CD4-positive, alpha-beta T cell treated with Interleukin-17A for 4 hours (primary cell): ENCODE data around the gene HSD3B1.
"Not testable (repeated sequence)": the region's sequence is repeated elsewhere in the genome, so short reads cannot be mapped to it uniquely, and the experiment has no call there.

ENCODE experiments used
- DNase-seq: peaks from one replicate; pipeline ENCODE4 v3.0.0-alpha.2; 2020; ENCODE audit warnings: mixed read lengths

HSD3B1 gene

DNA sequence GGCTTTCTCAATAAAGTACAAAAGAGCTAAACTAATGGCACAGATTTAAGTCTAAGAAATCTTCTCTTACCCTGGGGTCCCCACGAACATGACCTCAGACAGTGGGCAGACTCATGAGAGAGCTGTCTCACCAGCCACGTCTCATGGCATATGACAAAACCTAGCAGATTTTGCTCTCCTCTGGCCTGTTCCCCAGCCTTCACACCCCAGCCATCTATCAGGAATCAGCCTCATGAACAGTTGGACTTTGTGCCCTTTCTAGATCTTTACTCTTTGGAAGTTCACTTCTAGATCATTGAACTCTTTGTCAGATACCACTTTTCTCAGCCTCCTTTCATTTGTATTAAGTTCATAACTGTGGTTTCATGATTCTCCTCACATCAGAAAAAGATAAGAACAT, 14.2 kb upstream of the HSD3B1 start:
- DNase-seq: no peak

DNA sequence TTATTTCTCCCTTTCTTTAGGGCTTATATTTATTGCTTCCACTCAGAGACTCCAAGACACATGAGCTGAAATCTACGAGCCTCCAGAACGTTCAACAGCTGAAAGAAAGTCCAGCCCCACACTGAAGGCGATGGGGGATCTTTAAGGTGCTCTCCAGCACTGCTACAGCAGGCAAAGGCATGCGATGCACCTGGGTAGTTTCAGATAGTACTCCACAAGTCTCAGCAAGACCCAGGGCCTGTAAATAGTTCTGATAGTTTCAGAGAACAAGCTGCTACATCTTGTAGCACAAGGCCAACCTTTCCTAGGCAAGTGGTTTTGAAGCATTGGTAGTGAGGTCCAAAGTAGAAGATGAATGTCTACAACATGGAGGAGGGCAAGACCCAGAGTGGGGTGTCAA, 2.2 kb upstream of the HSD3B1 start:
- DNase-seq: no peak

DNA sequence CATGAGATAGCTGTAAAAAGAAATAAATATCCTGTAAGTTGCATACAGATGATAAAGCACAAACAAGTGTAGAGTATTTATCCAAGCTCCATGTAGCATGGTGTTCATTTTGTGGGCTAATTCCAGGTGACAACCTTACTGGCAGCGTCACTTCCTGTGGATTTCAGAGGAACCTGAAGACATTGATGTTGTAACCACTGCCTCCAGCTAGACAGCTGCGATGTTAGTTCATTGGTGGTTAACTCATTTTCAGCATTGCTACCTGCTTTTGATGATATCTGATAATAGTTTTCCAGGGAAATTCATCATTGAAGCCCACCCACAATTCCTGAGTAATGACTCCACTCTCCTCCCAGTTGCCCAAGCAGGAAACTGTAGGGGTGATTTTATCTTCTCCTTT, 3.0 kb downstream of the HSD3B1 start:
- DNase-seq: no peak

DNA sequence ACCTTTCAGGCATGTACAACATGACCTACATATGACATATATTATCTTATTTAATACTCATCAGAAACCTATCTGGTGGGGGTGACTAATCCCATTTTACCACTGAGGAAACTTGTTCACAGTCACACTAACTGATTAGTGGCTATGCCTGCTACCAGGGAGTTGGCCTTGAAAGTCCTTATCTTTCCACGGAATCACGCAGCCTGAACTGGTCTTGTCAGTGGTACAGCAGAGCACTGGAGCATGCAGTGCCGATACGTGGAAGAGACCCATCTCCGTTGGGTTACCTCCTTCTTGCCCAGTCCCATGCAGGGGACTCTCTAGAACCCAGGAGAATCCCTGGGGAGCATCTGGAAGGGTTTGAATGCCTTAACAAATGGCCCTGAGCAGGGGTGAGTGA, 8.2 kb downstream of the HSD3B1 start:
- DNase-seq: no peak

DNA sequence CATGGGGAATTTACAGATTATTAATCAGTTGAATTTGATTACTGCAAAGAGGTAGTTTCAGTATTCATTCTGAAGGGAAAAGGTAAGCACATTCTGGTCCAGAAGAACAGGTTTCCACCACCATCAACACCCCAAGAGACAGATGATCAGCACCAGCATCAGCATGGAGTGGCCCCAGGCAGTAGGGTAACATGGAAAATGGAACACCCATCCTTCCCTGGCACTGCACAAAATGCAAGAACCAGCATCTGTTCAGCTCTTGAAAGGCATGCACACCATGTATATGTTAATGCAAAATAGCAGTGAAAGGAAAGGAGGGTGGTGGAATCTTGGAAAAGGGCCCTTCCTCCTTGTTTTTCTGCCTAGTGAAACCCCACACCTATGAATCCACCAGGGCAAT, 9.2 kb downstream of the HSD3B1 start:
- no peak for DNase-seq

DNA sequence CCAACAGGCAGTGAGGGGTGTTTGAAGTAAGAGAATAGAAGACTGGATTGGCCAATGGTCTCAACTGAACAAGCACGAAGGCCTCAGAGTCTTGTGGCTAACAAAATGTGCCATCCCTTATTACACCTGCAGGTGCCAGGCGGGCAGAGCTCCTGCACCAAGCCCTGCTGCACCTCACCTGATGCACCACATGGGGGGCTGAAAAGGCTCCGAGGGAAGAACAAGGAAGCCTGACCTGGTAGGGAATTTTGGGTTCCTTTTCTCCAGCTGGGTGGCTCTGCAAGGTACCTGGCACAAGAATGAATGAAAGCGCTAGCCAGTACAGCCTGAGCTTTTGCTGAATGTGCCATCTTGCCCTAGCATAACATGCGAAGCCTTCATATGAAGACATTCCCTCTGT, 9.7 kb downstream of the HSD3B1 start:
- DNase-seq: no peak

DNA sequence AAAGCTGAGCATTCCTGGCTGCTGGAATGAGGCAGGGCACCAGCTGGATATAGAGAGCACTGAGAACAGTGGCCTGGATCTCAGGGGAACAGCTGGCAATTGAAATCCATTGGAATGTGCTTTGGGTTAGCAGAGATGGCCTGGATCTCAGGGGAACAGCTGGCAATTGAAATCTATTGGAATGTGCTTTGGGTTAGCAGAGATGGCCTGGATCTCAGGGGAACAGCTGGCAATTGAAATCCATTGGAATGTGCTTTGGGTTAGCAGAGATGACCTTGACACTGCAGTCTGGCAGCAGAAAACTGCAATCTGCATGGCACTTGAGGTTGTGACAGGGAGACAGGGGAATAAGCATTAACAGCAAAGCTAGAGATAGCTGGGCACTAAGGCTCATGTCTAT, 10.7 kb downstream of the HSD3B1 start:
- not testable (repeated sequence) for DNase-seq

DNA sequence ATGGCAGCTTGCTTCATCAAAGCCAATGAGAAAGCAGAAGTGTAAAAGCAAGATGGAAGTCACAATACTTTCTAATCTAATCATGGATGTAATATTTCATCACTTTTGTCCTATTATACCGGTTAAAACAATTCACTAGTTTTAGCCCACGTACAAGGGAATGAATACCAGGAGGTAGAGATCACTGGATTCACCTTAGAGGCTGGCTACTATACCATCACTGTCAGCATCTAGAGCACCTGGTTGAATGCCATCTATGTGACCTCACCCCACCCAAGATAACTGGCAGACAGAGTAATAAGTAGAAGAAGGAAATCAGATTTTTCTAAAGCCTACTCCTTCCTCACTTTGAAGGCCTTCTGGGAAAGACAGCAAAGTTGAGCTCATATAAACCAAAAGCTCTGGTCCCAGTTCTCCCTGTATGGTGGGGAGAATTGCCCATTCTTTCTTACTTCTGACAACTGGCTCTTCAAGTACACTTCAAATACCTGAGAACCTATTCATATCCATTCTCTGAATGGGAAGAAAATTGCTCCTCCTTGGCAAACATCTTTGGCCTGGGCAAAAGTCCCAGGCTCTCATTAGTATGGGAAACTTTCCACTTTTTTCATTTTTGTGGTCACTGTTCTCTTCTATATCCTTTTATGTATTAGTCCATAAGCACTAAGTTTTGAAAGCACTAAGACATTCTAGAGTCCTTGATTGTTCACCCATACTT, 24.8 kb downstream of the HSD3B1 start:
- DNase-seq: no peak

DNA sequence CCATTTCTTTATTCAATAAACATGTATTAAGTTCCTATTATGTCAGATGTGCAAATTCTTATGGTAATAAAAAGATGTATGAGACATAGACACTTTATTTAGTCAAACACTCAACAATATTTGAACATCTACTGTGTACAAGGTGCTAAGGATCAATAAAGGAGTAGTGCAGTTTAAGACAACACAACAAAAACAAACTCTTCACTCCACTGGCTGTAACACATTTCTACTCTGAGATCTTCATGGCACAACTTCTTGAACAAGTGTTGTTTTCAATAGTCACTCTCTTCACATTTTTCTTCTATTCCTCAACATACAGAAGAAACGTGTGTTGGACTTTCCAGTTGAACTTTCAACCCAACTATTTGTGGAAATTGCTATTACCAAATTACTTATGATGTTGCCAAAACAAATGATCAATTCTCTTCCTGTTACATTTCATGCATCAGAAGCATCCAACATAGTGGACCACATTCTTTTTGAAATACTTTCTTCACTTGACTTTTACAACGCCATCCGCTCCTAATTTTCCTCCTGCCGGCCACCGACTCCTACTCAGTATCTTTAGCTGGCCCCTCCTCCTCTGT, 25.4 kb downstream of the HSD3B1 start:
- no peak for DNase-seq

DNA sequence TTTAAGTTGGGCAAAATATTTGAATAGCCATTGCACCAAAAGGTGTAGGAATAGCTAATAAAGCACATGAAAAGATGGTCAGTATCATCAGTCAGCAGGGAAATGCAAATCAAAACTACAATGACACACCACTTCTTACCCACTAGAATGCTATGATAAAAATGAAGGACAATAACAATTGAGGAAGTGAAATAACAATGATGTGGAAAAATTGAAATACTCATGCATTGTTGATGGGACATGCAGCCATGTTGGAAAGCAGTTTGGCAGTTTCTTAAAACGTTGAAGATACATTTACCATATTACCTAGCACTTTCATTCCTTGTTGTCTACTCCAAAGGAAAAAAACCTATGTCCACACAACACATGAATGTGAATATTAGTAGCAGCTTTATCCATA, 28.4 kb downstream of the HSD3B1 start:
- no peak for DNase-seq

DNA sequence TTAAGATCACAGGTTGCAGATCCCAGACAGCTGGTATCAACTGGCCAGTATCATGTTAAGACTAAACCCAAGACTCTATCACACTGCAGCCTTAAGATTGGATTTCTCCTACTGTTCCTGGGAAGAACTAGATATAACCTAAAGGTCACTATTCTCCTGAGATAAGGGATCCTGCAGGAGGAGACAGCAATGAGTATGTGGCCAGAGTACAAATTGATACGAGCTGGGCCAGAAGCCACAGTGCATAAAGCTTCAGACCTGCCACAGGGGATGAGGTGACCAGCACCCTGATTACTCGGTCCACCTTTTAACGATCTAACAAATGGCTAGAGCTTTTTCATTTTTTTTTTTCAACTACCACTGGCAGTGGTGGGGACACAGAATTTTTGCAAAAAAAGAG, 31.0 kb downstream of the HSD3B1 start:
- DNase-seq: no peak

DNA sequence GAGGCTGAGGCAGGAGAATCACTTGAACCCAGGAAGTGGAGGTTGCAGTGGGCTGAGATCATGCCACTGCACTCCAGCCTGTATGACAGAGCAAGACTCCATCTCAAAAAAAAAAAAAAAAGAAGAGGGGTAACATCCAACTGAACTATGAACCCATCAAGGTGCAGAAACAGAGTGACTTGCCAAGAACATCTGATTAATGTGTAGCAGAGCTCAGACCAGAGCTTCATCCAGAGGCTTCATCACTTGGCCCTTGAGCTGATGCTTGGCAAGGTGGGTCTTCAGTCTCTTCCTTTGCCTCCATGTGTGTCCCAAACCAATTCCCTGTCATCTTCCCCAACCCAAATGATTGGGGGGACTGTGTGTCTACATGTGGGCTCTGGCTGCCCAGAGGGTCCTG, 32.6 kb downstream of the HSD3B1 start:
- no peak for DNase-seq

DNA sequence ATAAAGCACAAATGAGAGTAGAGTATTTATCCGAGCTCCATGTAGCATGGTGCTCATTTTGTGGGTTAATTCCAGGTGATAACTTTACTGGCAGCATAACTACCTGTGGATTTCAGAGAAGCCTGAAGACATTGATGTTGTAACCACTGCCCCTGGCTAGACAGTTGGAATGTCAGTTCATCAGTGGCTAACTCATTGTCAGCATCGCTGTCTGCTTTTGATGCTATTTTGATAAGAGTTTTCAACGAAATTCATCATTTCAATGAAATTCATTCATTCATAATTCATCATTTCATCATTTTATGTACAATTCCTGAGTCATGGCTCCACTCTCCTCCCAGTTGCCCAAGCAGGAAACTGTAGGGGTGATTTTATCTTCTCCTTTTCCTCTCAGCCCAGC, 34.4 kb downstream of the HSD3B1 start:
- DNase-seq: no peak

DNA sequence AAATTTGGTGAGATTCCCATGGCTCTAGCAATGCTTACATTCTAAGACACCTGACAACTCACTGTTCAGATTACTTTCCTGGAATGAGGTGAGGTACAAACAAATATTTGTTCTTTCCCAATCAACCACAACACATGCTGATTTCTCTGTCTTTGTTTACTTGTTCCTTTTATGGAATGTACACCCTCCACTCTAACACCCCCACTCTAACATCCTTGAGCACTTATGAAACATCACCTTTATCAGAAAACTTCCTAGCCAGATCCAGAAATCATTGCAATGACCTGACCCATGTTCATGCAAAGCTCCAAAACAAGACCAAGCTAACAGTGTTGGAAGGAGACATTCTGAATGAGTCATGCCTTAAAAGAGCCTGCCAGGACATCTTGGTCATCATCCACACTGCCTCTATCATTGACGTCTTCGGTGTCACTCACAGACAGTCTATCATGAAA, 35.5 kb downstream of the HSD3B1 start:
- no peak for DNase-seq

DNA sequence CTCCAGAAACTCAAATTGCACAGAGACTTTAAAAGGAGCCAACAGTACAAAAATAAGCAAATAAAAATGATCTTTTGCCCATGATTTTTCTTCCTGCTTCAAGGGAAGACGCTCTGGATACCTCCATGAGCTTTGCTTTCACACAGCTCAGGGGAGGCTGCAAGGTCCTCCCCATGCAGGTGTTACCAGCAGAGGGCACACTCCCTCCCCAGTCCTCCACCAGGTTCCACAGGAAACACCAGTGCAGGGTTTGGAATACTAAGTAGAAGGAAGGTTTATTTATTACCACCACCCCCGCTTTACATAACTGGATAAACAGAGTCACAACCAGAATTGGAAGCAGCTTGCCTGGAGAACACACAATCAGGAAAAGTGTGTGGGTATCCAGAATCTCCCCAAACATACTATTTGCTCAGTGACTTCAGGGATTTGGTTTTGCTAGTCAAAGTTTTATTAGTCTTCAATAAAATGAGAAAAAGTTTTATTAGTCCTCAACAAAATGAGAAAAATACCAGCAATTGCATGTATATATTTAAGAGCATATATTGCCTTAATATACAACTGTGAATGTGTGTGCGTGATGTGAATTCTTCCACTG, 37.3 kb downstream of the HSD3B1 start:
- no peak for DNase-seq

DNA sequence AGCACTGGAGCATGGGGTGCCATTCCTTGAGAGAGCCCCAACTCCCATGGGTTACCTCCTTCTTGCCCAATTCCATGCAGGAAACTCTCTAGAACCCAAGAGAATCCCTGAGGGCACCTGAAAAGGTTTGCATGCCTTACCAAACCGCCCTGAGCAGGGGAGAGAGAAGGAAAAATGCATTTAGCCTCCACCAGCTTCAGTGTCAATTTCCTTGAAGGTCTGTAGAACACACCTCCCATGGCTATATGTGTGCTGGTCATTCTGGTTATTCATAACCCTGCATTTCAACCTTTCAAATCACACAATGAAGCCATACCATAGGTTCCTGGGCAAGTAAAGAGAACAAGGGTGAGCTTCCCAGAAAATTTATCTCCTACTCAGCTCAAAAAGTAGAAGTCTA, 39.6 kb downstream of the HSD3B1 start:
- no peak for DNase-seq

DNA sequence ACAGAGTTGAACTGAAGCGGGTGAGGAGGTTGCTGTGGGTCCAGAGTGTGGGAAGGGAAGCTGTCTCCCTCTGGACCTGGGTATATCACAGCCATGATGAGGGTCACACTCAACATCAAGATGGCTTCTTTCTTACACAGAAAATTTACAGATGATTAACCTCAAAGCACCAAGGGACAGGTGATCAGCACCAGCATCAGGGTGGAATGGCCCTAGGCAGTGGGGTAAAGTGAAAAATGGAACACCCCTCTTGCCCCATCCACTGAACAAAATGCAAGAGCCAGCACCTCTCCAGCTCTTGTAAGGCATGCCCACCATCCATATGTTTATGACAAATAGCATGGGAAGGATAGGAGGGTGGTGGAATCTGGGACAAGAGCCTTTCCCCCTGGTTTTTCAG, 40.3 kb downstream of the HSD3B1 start:
- no peak for DNase-seq

DNA sequence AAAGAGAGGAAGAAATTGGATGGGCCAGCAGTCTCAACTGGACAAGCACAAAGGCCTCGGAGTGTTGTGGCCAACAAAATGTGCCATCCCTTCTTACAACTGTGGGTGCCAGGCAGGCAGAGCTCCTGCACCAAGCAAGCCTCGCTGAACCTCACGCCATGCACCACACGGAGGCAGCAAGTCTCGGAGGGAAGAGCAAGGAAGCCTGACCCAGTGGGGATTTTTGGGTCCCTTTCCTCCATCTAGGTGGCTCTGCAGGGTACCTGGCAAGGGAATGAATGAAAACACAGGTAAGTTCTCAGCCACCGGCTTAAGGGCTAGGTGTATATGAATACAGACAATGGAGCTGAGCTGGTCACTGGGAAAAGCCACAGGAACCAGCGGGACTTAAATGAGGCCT, 40.8 kb downstream of the HSD3B1 start:
- no peak for DNase-seq

DNA sequence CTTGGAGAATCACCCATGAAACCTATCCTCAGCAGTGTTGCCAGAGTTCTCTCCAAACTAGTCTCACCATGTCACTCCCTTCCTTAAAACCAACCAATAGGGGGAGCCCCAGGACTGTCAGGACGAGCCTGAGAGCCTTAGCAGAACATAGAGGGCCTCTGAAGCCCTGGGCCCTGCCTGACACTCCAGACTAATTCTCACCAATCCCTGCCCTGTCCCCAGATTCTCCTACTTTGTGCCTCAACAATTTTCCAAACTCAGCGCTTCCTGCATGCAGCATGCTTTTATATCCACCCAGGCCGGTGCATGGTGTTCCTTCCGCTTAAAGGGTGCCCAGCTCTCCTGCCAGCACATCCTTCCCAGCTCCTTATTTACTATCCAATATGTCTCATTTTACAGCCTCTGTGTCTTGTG, 42.7 kb downstream of the HSD3B1 start:
- no peak for DNase-seq

DNA sequence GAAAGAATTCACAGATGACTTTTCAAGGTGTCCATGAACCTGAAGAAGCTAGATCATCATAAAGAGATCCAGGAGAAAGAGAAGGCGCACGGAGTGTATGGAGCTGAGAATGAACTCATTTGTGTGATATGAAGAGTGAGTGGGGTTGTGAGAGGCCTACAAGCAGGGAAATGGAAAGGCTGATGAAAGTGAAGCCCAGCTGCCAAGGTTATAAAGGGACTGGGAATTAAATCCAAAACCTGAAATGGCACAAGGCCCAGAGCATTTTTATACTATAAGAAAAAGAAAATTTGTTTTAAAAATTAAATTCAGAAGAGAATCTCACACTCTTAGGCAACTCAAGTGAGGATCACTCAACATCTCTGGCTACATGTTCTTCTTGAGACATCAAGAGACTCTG, 43.4 kb downstream of the HSD3B1 start:
- no peak for DNase-seq

DNA sequence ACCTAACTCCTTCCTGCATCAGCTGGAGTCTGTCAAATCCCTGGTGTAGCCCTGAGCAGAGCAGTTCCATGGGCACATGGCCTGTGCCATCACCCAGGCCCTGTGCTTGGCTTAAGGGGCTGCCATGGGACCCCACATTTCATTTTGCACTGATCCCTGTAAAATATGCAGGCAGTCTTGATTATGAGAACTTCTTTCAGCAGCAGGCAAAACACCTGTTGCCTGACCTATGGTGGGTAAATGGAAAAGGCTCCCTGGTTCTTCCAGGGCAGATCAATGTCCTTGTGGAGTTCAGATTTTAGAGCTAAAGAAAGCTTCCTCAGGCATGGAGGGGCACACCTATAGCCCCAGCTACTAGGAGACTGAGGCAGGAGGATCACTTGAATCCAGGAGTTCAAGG, 44.2 kb downstream of the HSD3B1 start:
- DNase-seq: no peak

DNA sequence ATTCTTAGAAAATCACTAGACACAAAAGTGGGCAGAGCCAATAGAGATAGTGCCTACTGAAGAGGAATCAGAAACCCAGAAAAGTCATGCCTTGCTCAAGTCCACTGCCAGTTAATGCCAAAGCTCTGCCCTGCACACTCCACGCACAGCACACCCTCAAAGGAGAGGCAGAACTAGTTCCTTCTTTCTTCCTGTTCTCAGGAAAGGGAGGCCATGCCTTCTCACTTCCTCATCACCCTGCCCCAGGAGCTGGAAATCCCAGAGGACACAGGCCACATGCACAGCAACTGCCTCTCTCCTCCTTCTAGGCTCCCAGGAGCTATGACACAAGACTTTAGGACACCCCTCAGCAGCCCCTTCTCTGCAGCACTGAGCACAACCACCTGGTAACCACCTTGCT, 45.6 kb downstream of the HSD3B1 start:
- not testable (repeated sequence) for DNase-seq

DNA sequence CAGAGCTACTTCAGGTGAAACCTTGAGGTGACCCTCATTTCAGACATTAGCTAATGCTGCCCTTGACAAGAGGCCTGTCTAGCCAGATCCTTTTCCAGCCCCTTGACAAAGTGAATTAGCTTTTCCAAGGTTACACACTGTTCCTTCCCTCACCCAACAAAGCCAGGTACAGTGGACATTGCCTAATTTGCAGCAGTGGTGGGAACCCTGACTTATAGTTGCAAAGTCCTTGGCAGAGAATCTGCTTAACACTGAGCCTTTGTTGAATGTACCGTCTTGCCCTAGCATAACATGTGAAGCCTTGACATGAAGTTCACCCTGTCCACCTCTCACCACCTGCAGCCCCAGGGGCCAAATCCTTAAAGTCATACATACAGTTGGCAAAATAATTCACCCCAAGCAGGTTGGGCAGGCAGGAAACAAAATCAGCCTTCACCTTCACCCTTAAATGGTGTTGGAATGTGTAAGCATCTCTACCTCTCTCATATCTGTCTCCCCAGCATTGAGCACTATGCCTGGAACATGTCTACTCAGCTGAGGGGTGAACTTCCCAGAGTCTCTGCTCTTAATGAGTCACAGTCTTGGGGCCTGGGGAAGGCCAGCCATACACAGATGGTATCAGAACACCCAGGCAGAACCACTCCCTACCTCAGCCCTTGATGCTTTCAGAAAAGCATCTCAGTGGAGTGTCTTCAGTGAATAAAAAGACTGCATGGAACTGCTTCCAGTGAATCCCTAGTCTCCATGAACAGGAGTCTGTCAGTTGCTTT, 46.5 kb downstream of the HSD3B1 start:
- DNase-seq: not testable (repeated sequence)

DNA sequence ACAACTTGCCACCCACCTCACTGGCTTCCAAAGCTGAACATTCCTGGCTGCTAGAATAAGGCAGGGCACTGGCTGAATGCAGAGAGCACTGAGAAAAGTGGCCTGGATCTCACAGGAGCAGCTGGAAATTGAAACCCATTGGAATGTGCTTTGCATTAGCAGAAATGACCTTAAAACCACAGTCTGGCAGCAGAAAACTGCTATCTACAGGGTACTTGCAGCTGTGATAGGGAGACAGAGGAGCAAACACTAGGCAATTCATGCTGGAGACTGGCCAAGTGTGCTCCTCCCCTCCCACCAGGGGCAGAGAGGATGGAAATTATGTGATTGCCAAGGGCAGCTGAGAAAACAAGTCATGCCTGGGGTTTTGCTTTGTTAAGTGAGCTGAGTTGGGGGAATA, 47.2 kb downstream of the HSD3B1 start:
- DNase-seq: no peak
